Prostate gland (tissue), 2 donors: ENCODE results near the gene DEFB125.

Experiments
- CTCF ChIP-seq, 4 experiments: fragments of 200-600 bp in 2 of 4; fragments of 450-650 bp in 2 of 4; sonication (generic) in 2 of 4; IDR thresholded peaks; 1 replicate in 3 of 4; 2 replicates in 1 of 4; pipeline ENCODE4 v1.5.1; 2016 to 2019; ENCODE audit warnings: antibody characterized with exemption in 4 of 4, mild to moderate bottlenecking in 2 of 4, moderate library complexity in 2 of 4
- POLR2A ChIP-seq: fragments of 450-650 bp; IDR thresholded peaks from one replicate; pipeline ENCODE4 v1.6.1; 2016; ENCODE audit warnings: antibody characterized with exemption, mild to moderate bottlenecking
- POLR2AphosphoS5 ChIP-seq: sonication (generic); formaldehyde crosslinking; IDR thresholded peaks from one replicate; pipeline ENCODE4 v1.6.1; 2017; ENCODE audit warnings: antibody characterized with exemption

GRCh38 chr20:93641-94040 is 6.2 kb downstream of the DEFB125 start:
- TF ChIP-seq CTCF (IDR thresholded peaks at IDR 0.05) (no peak), POLR2A (no peak), POLR2AphosphoS5 (no peak)
